ENCODE data around the gene TMEM69.

DNA sequence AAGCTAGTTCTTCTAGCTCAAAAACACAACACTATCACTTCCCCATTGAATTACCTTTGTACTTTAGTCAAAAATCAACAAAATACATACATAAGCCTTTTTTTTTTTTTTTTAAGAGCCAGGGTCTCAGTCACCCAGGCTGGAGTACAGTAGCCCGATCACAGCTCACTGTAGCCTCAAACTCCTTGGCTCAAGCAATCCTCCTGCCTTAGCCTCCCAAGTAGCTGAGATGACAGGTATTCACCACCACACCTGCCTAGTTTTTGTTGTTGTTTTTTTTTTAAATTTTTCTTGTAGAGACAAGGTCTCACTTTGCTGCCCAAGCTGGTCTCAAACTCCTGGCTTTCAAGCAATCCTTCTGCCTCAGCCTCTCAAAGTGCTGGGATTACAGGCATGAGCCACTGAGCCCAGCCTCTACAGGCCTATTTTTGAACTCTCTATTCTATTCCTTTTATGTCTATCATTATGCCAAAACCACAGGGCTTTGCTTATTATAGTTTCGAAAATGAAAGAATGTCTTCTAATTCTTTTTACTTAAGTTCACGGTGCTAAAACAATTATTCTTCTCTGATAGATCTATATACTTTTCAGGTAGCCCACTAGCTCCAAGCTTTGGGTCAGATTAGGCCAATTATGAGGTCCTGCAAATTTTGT lies 31.3 kb upstream of the TMEM69 start:
- TF ChIP-seq, protein P1, sequence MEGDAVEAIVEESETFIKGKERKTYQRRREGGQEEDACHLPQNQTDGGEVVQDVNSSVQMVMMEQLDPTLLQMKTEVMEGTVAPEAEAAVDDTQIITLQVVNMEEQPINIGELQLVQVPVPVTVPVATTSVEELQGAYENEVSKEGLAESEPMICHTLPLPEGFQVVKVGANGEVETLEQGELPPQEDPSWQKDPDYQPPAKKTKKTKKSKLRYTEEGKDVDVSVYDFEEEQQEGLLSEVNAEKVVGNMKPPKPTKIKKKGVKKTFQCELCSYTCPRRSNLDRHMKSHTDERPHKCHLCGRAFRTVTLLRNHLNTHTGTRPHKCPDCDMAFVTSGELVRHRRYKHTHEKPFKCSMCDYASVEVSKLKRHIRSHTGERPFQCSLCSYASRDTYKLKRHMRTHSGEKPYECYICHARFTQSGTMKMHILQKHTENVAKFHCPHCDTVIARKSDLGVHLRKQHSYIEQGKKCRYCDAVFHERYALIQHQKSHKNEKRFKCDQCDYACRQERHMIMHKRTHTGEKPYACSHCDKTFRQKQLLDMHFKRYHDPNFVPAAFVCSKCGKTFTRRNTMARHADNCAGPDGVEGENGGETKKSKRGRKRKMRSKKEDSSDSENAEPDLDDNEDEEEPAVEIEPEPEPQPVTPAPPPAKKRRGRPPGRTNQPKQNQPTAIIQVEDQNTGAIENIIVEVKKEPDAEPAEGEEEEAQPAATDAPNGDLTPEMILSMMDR (conservative IDR thresholded peaks at IDR 0.05) = no peak
- no peak for TF ChIP-seq EZH2 (IDR thresholded peaks at IDR 0.05; ENCODE audit: low read depth)
